OCI-M2 (cell line): ENCODE measurements around the gene MPZL1.
"Not testable (repeated sequence)": the region's sequence is repeated elsewhere in the genome, so short reads cannot be mapped to it uniquely, and the experiment has no call there.

Experiments
- DNase-seq: peaks from one replicate; lab custom pipeline; 2025; ENCODE audit not compliant: unreplicated experiment; lab: John Stamatoyannopoulos, UW

The MPZL1 gene

GRCh38 chr1:167718914-167719691 is 2.7 kb upstream of the MPZL1 start:
- no peak for DNase-seq

DNA sequence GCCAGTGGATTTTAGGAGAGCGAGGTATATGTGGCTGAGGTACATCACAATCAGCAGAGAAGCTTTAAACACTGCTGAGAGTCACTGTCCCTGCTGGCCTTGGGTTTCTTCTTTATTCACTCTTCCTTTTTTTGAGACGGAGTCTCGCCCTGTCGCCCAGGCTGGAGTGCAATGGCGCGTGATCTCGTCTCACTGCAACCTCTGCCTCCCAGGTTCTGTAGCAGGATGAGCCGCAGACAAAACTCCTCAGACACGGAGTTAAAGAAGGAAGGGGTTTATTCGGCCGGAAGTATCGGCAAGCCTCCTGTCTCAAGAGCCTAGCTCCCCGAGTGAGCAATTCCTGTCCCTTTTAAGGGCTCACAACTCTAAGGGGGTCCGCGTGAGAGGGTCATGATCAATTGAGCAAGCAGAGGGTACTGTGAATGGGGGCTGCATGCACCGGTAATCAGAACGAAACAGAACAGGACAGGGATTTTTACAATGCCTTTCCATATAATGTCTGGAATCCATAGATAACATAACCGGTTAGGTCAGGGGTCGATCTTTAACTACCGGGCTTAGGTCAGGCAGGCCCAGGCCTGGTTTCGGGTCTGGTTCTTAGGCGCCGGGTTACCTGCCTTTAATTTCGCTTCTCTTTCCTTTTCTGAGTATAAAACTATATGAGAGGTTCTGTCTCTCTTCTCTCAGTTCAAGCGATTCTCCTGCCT is 1.9 kb upstream of the MPZL1 start:
- not testable (repeated sequence) for DNase-seq

DNA sequence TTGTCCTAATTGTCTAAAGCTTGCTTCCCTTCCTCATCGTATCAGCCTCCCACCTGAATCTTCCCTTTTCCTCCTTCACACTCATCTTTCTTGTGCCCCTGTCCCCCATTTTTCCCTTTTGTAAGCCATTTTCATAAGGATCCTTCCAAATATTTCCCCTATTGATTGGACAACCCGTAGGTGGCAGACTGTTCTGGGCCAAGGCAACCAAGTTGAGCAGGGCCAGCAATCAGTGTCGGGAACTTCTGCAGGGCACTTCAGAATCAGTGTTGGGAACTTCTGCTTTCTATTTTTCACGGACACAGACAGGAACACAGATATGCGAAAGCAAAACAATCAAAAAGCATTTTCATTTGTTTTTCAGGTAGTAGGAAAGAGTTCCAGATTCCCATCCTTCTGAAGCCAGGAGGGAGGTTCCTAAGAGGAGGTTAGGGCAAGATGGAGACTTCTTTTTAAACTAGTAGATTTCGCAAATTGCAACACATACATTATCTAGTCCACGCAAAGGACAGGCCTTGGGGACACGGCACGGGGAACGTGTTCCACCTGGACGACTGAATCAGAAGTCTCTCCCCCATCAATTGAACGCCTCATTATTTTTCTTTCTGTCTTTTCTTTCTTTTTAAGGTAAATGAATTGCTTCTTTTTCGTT is 691 bp upstream of the MPZL1 start:
- no peak for DNase-seq

DNA sequence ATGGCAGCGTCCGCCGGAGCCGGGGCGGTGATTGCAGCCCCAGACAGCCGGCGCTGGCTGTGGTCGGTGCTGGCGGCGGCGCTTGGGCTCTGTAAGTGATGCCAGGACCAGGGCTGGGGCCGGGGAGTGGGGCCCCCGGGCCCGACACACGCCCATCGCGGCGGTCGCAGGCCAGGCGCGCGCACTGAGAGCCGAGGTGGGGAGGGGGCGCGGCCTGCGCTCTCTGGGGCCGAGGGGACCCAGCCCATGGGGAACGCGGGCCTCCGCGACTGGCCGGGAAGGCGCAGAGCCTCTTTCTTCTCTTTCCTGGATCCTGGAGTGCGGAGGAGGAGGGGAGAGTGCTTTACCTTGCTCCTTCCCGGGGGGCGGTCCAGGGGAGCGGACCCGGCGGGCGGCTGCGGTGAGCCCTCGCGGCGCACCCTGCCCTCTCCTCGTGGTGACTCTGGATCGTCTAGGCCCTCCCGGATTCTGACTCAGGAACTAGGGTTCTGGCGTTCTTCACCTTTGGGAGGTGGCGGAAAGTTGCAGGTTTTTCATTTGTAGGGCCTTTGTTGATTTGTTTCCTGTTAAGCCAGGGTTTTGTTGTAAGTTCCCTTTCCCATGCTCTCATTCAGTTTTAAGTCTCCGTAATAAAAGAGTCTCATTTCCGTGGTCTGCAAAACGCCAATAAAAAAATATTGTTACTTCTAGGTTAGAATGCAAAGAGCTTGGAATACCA is 529 bp downstream of the MPZL1 start:
- no peak for DNase-seq

- no peak for DNase-seq
Observed at GRCh38 chr1:167722870-167723251, 1.1 kb downstream of the MPZL1 start.

DNA sequence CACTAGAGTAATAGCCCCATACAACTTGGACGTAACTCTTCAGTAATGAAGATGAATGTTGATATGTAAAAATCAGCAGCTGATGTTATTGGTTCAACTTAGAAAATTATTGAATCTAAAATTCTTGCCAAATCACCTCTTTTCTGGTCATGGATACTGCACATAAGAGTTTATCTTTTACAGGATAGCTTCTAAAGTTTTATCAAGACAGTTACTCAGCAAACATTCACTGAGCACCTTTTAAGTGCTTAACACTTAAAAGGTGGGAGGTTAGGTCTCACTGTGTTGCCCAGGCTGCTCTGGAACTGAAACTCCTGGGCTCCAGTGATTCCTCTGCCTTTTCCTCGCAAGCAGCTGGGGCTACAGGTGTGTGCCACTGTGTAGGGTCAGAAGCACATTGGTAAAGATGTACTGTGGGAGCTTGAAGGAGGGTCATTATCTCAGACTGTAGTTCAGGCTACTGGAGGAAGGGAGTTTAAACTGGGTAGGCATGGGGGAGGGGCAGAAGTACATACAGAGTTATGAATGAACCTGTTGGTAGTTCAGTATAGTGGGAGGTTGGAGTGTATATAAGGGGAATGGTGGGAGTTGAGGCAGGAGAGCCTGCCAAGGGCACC is 2.0 kb downstream of the MPZL1 start:
- DNase-seq: no peak

DNA sequence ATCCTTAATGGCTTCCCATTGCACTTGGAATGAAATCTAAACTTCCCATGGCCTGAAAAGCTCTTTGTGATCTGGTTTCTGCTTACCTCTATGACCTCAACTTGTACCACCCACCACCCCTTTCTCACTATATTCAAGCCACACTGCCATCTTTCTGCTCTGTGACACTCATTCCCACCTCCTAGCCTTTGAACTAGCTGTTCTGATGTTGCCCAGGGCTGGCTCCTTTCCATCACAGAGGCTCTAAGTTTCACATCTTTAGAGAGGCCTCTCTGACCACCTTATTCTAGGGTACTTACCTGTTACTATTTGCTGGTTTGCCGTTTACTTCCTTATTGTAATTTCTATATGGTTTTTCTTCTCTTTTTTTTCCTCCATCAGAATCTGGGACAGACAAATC is 4.2 kb downstream of the MPZL1 start:
- DNase-seq: no peak

GRCh38 chr1:167728818-167729410 is 7.1 kb downstream of the MPZL1 start:
- no peak for DNase-seq

GRCh38 chr1:167734227-167734626 is 12.4 kb downstream of the MPZL1 start:
- DNase-seq: no peak

DNA sequence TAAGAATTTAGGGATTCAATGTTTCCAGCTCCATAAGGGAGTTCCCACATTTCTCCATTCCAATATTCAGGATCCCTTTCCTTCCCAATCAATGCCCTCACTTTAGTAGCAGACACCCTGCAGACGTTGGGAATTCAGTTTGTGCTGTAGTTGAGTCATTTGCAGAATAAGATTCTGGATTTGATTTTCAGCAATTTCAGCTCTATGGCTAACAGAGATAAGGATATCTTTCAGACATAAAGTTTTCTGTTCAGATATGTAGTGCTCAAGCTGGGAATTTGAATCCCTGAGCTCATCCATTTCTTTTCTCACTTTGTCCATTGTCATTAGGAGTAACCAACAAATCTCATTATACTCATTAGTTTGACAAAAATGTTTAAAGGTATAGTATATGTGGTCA is 13.1 kb downstream of the MPZL1 start:
- DNase-seq: no peak

DNA sequence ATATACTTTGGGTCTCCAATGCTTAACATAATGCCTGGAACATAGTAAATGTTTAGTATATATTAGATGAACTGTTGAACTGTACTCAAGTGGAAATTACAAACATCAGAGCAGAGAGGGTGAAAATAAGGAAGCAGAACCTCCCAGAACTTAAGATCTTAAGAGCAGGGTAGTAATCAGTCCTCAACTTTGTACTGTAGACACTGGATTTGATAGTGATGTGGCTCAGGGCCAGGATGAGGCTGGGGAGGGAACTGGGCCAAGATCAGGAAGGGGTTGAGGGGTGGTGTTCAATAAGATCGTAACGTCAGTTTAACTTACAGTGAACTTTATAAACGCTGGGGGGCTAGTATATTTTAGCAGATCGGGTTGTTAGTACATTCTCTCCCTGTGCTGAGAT is 15.4 kb downstream of the MPZL1 start:
- no peak for DNase-seq

DNA sequence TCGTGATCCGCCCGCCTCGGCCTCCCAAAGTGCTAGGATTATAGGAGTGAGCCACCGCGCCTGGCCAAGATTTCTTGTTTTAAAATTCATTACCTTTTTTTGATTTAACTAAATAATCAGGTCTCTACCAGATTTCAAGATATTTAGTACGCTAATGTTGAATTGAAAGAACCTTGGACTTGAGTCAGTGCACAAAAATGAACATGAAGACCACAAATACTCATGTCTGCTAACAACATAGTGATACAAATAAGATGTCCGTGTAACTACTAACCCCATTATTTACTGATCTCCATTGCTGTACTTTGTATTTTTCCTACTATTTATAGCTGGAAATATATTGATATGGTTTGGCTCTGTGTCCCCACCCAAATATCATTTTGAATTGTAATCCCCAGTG is 16.4 kb downstream of the MPZL1 start:
- no peak for DNase-seq

DNA sequence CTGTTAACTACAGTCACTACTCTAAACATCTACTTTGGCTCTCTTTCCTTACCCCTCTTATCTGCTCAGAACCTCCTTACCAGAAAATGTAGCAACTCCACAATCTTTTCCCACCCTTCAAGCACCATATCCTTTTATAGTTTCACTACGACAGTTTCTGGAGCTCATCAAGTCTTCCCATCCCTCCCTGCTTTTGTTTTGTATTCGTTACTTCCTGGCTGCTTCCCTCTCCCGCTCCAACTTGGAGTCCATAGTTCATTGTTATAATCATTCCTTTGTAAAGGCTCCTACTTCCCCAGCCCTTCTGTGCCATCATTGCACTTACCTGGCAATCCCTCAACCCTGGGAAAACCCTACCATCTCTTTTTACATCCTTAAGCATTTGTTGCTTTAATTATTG is 18.0 kb downstream of the MPZL1 start:
- no peak for DNase-seq

DNA sequence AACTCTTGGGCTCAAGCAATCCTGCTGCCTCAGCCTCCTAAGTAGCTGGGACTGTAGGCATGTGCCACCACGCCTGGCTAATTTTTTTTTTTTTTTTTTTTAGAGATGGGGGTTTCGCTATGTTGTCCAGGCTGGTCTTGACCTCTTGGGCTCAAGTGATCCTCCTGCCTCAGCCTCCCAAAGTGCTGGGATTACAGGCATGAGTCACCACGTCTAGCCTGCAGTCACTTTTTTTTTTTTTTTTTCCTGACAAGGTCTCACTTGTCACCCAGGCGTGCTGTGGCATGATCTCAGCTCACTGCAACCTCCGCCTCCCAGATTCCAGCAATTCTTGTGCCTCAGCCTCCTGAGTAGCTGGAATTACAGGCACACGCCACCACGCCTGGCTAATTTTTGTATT is 19.3 kb downstream of the MPZL1 start:
- DNase-seq: not testable (repeated sequence)

DNA sequence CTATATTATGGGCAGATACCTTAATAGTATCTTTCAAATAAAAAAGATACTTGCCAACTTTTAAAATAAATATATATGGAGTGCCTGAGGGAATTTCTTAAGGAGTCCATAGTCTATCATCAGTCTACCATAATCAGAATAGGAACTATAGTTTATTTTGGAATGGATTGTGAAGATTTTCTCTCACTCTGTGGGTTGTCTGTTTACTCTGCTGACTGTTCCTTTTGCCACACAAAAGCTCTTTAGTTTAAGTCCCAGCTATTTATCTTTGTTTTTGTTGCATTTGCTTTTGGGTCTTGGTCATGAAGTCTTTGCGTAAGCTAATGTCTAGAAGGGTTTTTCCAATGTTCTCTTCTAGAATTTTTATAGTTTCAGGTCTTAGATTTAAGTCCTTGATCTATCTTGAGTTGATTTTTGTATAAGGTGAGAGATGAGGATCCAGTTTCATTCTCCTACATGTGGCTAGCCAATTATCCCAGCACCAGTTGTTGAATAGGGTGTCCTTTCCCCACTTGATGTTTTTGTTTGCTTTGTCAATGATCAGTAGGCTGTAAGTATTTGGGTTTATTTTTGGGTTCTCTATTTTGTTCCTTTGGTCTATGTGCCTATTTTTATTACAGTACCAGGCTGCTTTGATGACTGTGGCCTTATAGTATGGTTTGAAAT is 20.7 kb downstream of the MPZL1 start:
- not testable (repeated sequence) for DNase-seq

GRCh38 chr1:167744901-167745300 is 23.1 kb downstream of the MPZL1 start:
- DNase-seq: no peak

DNA sequence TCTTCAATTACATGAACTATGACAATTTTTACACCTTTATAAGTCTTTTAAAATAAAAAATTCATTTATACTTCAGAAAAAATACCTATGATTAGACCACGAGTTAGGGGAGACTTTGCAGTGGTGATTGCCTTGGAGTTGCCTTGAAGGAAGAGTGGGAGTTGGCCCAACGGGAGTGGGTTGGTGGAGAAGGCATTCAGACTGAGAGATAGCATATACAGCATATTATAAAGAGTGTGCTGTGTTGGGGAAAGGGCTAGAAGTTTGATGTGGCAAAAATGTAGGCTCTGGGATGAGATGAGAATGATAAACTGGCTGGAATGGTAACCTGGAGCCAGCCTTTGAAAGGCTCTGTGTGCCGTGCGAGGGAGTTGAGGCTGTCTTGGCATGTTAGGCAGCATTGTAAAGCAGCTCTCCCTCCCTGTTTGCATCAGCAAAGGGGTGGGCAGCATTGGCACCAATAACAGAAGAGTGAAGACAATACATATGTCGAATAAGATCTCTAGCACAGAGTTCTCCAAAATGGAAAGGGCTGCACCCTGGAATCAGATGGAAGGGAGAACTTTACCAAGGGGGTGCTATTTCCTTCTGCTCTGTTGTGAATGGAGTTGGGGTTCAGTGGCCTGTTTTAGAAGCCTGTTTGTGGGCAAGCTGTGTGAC is 24.4 kb downstream of the MPZL1 start:
- no peak for DNase-seq

- no peak for DNase-seq
Observed at GRCh38 chr1:167746988-167747655, 25.3 kb downstream of the MPZL1 start.

DNA sequence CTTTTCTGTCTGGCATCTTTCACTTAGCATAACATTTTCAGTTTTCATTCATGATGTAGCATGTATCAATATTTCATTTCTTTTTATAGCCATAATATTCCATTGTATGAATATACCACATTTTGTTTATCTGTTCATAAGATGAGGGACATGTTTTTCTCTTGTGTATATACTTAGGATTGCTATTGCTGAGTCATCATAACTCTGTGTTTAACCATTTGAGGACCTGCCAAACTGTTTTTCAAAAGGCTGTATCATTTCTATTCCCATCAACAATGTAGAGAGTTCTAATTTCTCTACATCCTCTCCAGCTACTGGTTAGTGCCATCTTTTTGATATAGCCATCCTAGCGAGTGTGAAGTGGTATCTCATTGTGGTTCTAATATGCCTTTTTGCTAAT is 26.2 kb downstream of the MPZL1 start:
- DNase-seq: no peak
